Thymus (tissue), 11 donors: Measurements from ENCODE around the gene MYOG. TPM values are rescaled to one million over a fixed set of nuclear protein-coding genes. Genes with fewer than 3 reads are reported as not detected.

Experiments
- DNase-seq, 9 donors: peaks; one replicate each; pipeline ENCODE4 v3.0.0-alpha.2; 2013; ENCODE audit warnings: low spot score in 9 of 9, low read depth in 6 of 9, missing footprints in 1 of 9
- H3K27ac ChIP-seq, 2 donors: one replicate each; pipeline ENCODE4 v1.5.1; 2013; ENCODE audit warnings: control low read depth in 1 of 2, low read depth in 1 of 2, low read length in 1 of 2, mild to moderate bottlenecking in 1 of 2, moderate library complexity in 1 of 2
- H3K27me3 ChIP-seq, 2 donors: one replicate each; pipeline ENCODE4 v1.5.1; 2013; ENCODE audit warnings: low read length in 1 of 2; ENCODE audit not compliant: control insufficient read depth in 2 of 2, insufficient read depth in 1 of 2
- H3K36me3 ChIP-seq, 2 donors: one replicate each; pipeline ENCODE4 v1.5.1; 2013; ENCODE audit warnings: low read length in 1 of 2, mild to moderate bottlenecking in 1 of 2, moderate library complexity in 1 of 2; ENCODE audit not compliant: control insufficient read depth in 2 of 2, insufficient read depth in 2 of 2
- H3K4me1 ChIP-seq, 2 donors: one replicate each; pipeline ENCODE4 v1.5.1; 2013; ENCODE audit warnings: low read length in 2 of 2; ENCODE audit not compliant: control insufficient read depth in 2 of 2, insufficient read depth in 2 of 2
- H3K4me3 ChIP-seq, 2 donors: one replicate each; pipeline ENCODE4 v1.5.1; 2013; ENCODE audit warnings: low read length in 2 of 2, control low read depth in 1 of 2, mild to moderate bottlenecking in 1 of 2
- H3K9me3 ChIP-seq, 2 donors: one replicate each; pipeline ENCODE4 v1.5.1; 2013; ENCODE audit warnings: low read length in 1 of 2, mild to moderate bottlenecking in 1 of 2; ENCODE audit not compliant: control insufficient read depth in 2 of 2, insufficient read depth in 1 of 2
- WGBS: extraction: QIAGEN DNeasy Blood & Tissue Kit; methylation state at CpG from one replicate; pipeline ENCODE4 v1.1.7; 2013; 5-methylcytosine and 5-hydroxymethylcytosine counted together
- polyA plus RNA-seq: library from polyadenylated mRNA; stranded (reverse); fragments of 200-250 nt; gene quantifications from one replicate; pipeline ENCODE4 v1.2.3, GENCODE V29; 2013
- total RNA-seq: library from RNA; stranded (reverse); fragments of 120-200 nt; gene quantifications from one replicate; pipeline ENCODE4 v1.2.4, GENCODE V29; 2013
- donor health status: healthy.

MYOG gene
- total and polyA plus RNA-seq, 2 donors = 4.7 to 7.8 TPM

DNA sequence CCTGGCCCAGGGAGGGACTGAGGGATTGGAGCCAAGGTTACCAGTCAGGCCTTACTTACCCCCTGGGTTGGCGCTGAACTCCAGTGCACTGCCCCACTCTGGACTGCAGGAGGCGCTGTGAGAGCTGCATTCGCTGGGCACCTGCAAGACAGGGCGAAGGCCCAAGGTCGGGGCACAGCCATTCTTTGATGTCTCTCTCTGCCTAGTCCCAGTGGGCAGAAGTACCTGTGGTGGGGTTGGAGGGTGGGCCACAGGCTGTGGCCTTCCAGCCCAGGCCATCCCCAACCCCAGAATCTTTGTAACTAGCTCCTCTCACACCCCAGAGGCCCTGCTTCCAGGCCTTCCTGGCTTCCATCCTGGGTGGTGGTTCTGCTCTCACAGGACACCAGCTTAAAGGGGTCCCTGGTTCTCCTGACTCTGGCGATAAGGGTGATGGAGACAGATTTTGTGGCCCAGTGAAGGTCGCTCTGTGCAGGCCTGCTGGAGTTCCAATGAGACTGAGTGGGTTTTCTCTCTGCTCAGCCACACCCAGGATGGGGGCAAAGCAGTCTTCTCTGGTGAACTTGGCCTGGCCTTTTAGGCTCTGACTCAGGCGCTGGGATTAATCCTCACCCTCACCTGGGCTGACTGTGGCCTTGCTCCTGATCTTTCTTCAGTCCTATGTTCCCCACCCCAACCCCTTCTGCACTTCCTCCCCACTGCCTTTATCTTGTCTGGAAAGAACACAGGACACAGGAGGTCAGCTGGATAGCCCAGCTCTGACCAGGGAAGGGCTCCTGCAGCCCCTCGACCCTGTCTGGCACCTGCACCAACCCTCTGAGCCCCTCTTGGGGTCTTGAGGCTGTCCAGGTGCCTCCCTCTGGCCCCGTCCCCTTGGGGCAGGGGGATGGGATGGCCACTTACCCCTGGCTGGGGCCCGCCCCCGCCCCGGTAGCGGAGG, 954 bp downstream of the MYOG start:
- no peak overlapping the region for H3K27ac ChIP-seq
- no peak overlapping the region for H3K4me3 ChIP-seq
- no peaks in the 10 kb centered on the region for H3K9me3 ChIP-seq
- peaks cover 0 to 19% of the 10 kb centered on the region in 2 donors for H3K27me3 ChIP-seq
- 92% methylated on average over 14 of the region's 14 CpGs for WGBS
- no peak for DNase-seq
- H3K4me1 ChIP-seq = peaks cover 0 to 5% of the 10 kb centered on the region in 2 donors
- H3K36me3 ChIP-seq = no peaks in the 10 kb centered on the region

DNA sequence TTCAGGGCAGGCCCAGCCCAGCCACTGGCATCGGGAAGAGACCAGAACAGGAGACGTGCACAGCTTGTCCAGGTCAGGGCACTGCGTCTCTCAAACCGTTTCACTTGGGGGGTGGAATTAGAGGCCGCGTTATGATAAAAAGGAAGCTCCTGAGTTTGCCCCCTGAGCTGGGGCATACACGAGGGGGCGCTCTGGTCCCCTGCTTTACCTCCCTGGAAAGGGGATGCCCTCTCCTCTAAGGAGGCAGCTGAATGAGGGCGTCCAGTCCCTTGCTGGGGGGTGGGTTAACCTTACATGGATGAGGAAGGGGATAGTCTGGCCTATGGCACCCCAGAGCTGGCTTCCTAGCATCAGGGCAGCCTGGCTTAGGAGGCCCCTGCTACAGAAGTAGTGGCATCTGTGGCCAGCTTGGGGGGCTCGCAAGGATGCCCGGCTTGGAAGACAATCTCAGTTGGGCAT, 2.3 kb downstream of the MYOG start:
- Histone ChIP-seq H3K9me3 (no peaks in the 10 kb centered on the region), H3K4me3 (no peak overlapping the region), H3K4me1 (peaks cover 0 to 5% of the 10 kb centered on the region in 2 donors), H3K27me3 (peaks cover 0 to 23% of the 10 kb centered on the region in 2 donors), H3K36me3 (no peaks in the 10 kb centered on the region), H3K27ac (no peak overlapping the region)
- WGBS = 97% methylated on average over 11 of the region's 11 CpGs
- no peak for DNase-seq

DNA sequence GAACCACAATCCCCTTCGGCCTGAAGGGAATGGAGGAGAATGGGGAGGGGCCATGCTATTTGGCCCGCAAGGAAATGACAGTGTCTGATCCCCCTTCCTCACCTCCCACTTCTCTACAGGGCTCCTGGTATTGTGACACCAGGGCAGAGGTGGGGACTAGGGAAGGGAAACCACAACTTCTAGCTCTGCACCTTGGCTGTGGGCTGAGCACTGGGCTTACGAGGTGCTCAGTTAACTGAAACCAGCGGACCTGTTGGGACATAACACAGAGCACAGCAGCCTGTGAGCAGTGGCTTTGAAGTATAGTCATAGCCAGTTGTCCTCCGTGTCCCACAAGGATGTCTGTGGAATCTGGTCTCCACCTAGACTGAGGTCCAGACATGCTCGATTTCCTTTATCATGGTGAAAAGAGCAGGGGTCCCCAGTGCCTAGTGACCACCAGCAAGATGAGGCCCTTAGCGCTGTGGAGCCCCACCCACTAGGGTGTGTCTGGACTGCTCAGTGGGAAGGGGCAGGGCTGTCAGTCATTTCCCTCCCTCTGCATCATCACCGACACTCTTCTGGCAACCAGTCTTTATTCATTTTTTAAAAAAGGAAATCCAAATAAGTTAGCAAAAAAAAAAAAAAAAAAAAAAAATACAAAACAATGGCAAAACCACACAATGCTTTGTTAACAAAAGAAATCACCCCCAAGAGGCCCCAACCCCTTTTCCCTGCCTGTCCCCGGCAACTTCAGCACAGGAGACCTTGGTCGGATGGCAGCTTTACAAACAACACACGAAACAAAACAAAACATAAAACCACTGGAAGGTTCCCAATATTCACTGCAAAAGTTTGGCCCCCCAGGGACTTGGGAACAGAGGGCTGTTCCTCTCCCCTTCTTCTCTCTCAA, 3.0 kb downstream of the MYOG start:
- Histone ChIP-seq H3K4me1 (peaks cover 0 to 5% of the 10 kb centered on the region in 2 donors), H3K36me3 (no peaks in the 10 kb centered on the region), H3K27me3 (peaks cover 0 to 30% of the 10 kb centered on the region in 2 donors), H3K9me3 (peaks cover 0 to 2% of the 10 kb centered on the region in 2 donors), H3K27ac (no peak overlapping the region), H3K4me3 (no peak overlapping the region)
- WGBS = 71% methylated on average over 11 of the region's 11 CpGs
- DNase-seq = no peak

DNA sequence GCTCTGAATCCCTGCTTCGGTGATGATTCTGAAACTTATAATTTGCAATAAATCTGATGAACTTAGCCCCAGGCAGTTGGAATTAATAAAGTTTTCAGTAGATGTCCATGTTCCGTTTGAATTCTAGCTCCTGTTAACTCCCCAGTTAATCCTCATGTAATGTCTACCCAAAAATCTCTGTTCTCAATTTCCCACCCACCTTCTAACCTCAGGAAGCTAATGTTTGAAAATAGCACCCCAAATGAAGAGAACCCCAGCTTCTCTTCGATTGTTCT, 3.6 kb downstream of the MYOG start:
- no peak overlapping the region for H3K27ac ChIP-seq
- no peaks in the 10 kb centered on the region for H3K36me3 ChIP-seq
- DNase-seq = no peak
- WGBS = 89% methylated on average over 3 of the region's 3 CpGs
- H3K9me3 ChIP-seq = peaks cover 0 to 3% of the 10 kb centered on the region in 2 donors
- peaks cover 0 to 5% of the 10 kb centered on the region in 2 donors for H3K4me1 ChIP-seq
- no peak overlapping the region for H3K4me3 ChIP-seq
- peaks cover 4 to 36% of the 10 kb centered on the region in 2 donors for H3K27me3 ChIP-seq

DNA sequence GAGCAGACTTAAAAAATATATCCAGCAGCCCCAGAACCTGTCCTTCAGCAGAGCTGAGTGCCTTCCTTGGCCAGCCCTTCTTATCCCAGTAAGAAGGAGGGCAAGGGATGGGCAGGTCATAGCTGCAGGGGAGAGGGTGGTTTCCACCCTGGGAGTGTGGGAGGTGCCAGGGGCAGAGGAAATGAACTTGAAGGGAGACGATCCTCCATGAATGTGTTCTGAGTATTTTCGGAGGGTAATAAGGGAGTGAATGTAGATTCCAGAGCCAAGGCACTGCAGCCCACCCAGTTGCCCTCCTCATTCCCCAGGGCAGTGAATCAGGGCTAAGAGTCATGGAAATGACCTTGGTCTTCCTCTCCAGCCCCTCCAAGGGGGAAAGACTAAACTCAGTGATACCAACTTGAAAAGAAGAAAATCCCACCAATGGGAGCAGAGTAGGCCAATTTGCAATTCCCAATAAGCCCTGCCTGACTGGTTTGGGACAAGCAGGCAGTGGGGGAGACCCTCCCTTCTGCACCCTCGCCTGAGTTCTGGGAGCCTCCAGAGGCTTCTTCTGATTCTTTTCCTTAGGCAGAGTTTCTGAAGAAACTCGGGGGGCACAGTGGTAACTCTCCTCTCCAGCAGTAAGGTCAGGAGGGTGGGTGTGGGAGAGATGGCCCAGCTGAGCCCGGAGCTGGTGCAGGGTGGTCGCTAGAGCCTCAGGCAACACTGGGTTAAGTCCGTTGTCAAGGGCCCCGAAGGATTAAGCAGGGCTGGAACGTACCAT, 4.2 kb downstream of the MYOG start:
- WGBS = 83% methylated on average over 9 of the region's 9 CpGs
- Histone ChIP-seq H3K27me3 (peaks cover 7 to 42% of the 10 kb centered on the region in 2 donors), H3K4me1 (peaks cover 0 to 5% of the 10 kb centered on the region in 2 donors), H3K9me3 (peaks cover 0 to 3% of the 10 kb centered on the region in 2 donors), H3K4me3 (no peak overlapping the region), H3K27ac (no peak overlapping the region), H3K36me3 (no peaks in the 10 kb centered on the region)
- DNase-seq = no peak

DNA sequence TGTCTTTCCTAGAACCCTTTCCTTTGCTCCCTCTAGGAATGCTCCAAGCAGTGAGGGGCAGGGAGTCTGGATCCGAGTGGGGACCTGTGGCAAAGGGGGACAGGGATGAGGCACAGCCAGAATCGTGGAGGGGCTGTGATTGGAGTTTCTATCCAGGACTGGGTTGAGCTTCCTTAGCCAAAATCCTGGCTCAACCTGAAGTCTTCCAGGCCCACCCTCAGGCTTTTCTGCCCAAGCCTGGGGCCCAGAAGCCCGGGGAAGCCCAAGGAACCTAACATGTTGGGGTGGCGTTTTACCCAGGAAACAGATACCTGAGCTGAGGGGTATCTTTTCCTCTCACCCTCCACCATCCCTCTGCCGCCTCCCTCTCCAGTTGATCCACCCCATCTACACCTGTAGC, 5.4 kb downstream of the MYOG start:
- H3K27me3 ChIP-seq = peaks cover 7 to 53% of the 10 kb centered on the region in 2 donors
- no peak for DNase-seq
- peaks cover 0 to 3% of the 10 kb centered on the region in 2 donors for H3K9me3 ChIP-seq
- peaks cover 3 to 15% of the 10 kb centered on the region in 2 donors for H3K4me1 ChIP-seq
- H3K27ac ChIP-seq = no peak overlapping the region
- no peaks in the 10 kb centered on the region for H3K36me3 ChIP-seq
- 97% methylated on average over 5 of the region's 5 CpGs for WGBS
- H3K4me3 ChIP-seq = no peak overlapping the region

DNA sequence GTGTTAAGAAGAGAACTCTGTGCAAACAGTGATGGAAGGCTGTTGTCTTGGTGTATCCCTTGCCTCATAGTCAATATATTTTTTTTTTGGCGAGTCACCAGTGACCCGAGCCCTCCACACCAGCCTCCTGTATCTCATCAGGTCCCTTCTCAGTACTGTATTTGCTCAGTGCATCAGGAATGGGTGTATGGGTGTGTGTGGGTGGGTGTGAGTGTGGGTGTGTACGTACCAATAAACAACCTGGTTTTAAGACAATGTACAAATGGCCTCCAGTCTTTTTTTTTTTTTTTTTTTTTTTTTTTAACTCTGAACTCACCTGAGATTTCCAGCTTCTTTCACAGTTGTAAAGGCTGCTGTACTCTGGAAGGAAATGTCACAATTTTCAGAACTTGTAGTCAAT, 7.3 kb downstream of the MYOG start:
- H3K27me3 ChIP-seq = peaks cover 7 to 71% of the 10 kb centered on the region in 2 donors
- H3K9me3 ChIP-seq = peaks cover 0 to 3% of the 10 kb centered on the region in 2 donors
- H3K27ac ChIP-seq = no peak overlapping the region
- no peak overlapping the region for H3K4me3 ChIP-seq
- 100% methylated on average over 3 of the region's 3 CpGs for WGBS
- DNase-seq = no peak
- H3K36me3 ChIP-seq = no peaks in the 10 kb centered on the region
- H3K4me1 ChIP-seq = peaks cover 6 to 18% of the 10 kb centered on the region in 2 donors

DNA sequence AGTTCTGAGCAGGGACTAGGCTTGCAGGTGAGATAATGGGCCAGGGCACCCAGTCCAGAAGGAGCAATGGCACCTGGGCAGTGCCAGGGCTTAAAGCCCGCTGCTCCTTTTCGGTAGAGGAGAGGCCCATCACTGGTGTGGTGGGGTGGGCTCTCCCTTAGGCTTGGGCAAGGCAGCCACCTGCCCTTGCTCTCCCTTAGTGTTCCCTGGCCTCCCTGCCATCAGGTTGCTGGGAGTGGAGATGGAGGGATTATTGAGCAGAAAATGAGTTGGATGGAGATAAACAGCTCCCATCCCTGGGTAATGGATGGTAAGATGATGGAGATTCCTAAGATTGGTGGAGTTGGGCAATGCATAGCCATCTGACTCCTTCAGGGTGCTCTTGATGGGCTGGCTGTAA, 7.9 kb downstream of the MYOG start:
- no peaks in the 10 kb centered on the region for H3K36me3 ChIP-seq
- H3K9me3 ChIP-seq = peaks cover 0 to 3% of the 10 kb centered on the region in 2 donors
- no peak overlapping the region for H3K4me3 ChIP-seq
- no peak overlapping the region for H3K27ac ChIP-seq
- peaks cover 6 to 18% of the 10 kb centered on the region in 2 donors for H3K4me1 ChIP-seq
- DNase-seq = no peak
- whole genome bisulfite sequencing = 100% methylated on average over 2 of the region's 2 CpGs
- H3K27me3 ChIP-seq = peaks cover 7 to 75% of the 10 kb centered on the region in 2 donors
